ENCODE data around the gene PTPRO.

Gene PTPRO

GRCh38 chr12:15393037-15393436 lies 70.7 kb downstream of the PTPRO start:
- no peaks in the 10 kb centered on the region for H3K36me3 ChIP-seq (ENCODE audit: control insufficient read depth, insufficient read depth, low read length)
- WGBS, 2 experiments: 90 to 100% methylated on average over 1 of the region's 1 CpG
- no peak overlapping the region for H3K27ac ChIP-seq (ENCODE audit: insufficient read depth, low read depth, low read length, poor library complexity, severe bottlenecking)
- no peaks in the 10 kb centered on the region for H3K4me1 ChIP-seq (ENCODE audit: control insufficient read depth, insufficient read depth, low read length)
- H3K4me3 ChIP-seq (ENCODE audit: insufficient read depth, low read depth, low read length): no peak overlapping the region
- no peaks in the 10 kb centered on the region for H3K9me3 ChIP-seq (ENCODE audit: control insufficient read depth, low read length)
- no peaks in the 10 kb centered on the region for H3K27me3 ChIP-seq (ENCODE audit: control insufficient read depth, insufficient read depth, low read length, poor library complexity, severe bottlenecking)

- H3K36me3 ChIP-seq (ENCODE audit: control insufficient read depth, insufficient read depth, low read length): no peaks in the 10 kb centered on the region
- H3K27ac ChIP-seq (ENCODE audit: insufficient read depth, low read depth, low read length, poor library complexity, severe bottlenecking): no peak overlapping the region
- no peaks in the 10 kb centered on the region for H3K4me1 ChIP-seq (ENCODE audit: control insufficient read depth, insufficient read depth, low read length)
- no peaks in the 10 kb centered on the region for H3K27me3 ChIP-seq (ENCODE audit: control insufficient read depth, insufficient read depth, low read length, poor library complexity, severe bottlenecking)
- H3K4me3 ChIP-seq (ENCODE audit: insufficient read depth, low read depth, low read length): no peak overlapping the region
- no peaks in the 10 kb centered on the region for H3K9me3 ChIP-seq (ENCODE audit: control insufficient read depth, low read length)
These were observed 71.7 kb downstream of the PTPRO start for GRCh38 chr12:15393995-15394394.

- Histone ChIP-seq H3K9me3 (ENCODE audit: control insufficient read depth, low read length) (no peaks in the 10 kb centered on the region), H3K27ac (ENCODE audit: insufficient read depth, low read depth, low read length, poor library complexity, severe bottlenecking) (no peak overlapping the region), H3K4me3 (ENCODE audit: insufficient read depth, low read depth, low read length) (no peak overlapping the region), H3K36me3 (ENCODE audit: control insufficient read depth, insufficient read depth, low read length) (no peaks in the 10 kb centered on the region), H3K4me1 (ENCODE audit: control insufficient read depth, insufficient read depth, low read length) (no peaks in the 10 kb centered on the region), H3K27me3 (ENCODE audit: control insufficient read depth, insufficient read depth, low read length, poor library complexity, severe bottlenecking) (no peaks in the 10 kb centered on the region)
- 0% methylated on average over 1 of the region's 1 CpG; no CpG with 5 or more reads in 1 of the 2 experiments for WGBS, 2 experiments
These were observed 82.2 kb downstream of the PTPRO start for GRCh38 chr12:15404485-15404884.

- no peaks in the 10 kb centered on the region for H3K4me1 ChIP-seq (ENCODE audit: control insufficient read depth, insufficient read depth, low read length)
- no peak overlapping the region for H3K4me3 ChIP-seq (ENCODE audit: insufficient read depth, low read depth, low read length)
- H3K36me3 ChIP-seq (ENCODE audit: control insufficient read depth, insufficient read depth, low read length): no peaks in the 10 kb centered on the region
- no peaks in the 10 kb centered on the region for H3K9me3 ChIP-seq (ENCODE audit: control insufficient read depth, low read length)
- H3K27me3 ChIP-seq (ENCODE audit: control insufficient read depth, insufficient read depth, low read length, poor library complexity, severe bottlenecking): no peaks in the 10 kb centered on the region
- no peak overlapping the region for H3K27ac ChIP-seq (ENCODE audit: insufficient read depth, low read depth, low read length, poor library complexity, severe bottlenecking)
- WGBS, 2 experiments: 100% methylated on average over 1 of the region's 2 CpGs
These were observed 83.3 kb downstream of the PTPRO start for GRCh38 chr12:15405606-15406005.

GRCh38 chr12:15407025-15407424 lies 84.7 kb downstream of the PTPRO start:
- no peak overlapping the region for H3K4me3 ChIP-seq (ENCODE audit: insufficient read depth, low read depth, low read length)
- 93 to 95% methylated on average over 2 of the region's 2 CpGs for WGBS, 2 experiments
- no peak overlapping the region for H3K27ac ChIP-seq (ENCODE audit: insufficient read depth, low read depth, low read length, poor library complexity, severe bottlenecking)
- H3K36me3 ChIP-seq (ENCODE audit: control insufficient read depth, insufficient read depth, low read length): no peaks in the 10 kb centered on the region
- no peaks in the 10 kb centered on the region for H3K4me1 ChIP-seq (ENCODE audit: control insufficient read depth, insufficient read depth, low read length)
- no peaks in the 10 kb centered on the region for H3K27me3 ChIP-seq (ENCODE audit: control insufficient read depth, insufficient read depth, low read length, poor library complexity, severe bottlenecking)
- no peaks in the 10 kb centered on the region for H3K9me3 ChIP-seq (ENCODE audit: control insufficient read depth, low read length)

GRCh38 chr12:15411842-15412241 lies 89.5 kb downstream of the PTPRO start:
- Histone ChIP-seq H3K4me1 (ENCODE audit: control insufficient read depth, insufficient read depth, low read length) (no peaks in the 10 kb centered on the region), H3K36me3 (ENCODE audit: control insufficient read depth, insufficient read depth, low read length) (no peaks in the 10 kb centered on the region), H3K9me3 (ENCODE audit: control insufficient read depth, low read length) (no peaks in the 10 kb centered on the region), H3K27ac (ENCODE audit: insufficient read depth, low read depth, low read length, poor library complexity, severe bottlenecking) (no peak overlapping the region), H3K4me3 (ENCODE audit: insufficient read depth, low read depth, low read length) (no peak overlapping the region), H3K27me3 (ENCODE audit: control insufficient read depth, insufficient read depth, low read length, poor library complexity, severe bottlenecking) (no peaks in the 10 kb centered on the region)
- WGBS, 2 experiments: 87 to 90% methylated on average over 3 of the region's 3 CpGs

- H3K9me3 ChIP-seq (ENCODE audit: control insufficient read depth, low read length): no peaks in the 10 kb centered on the region
- WGBS, 2 experiments: 88 to 95% methylated on average over 3 of the region's 3 CpGs
- H3K27ac ChIP-seq (ENCODE audit: insufficient read depth, low read depth, low read length, poor library complexity, severe bottlenecking): no peak overlapping the region
- peaks cover 3% of the 10 kb centered on the region for H3K4me1 ChIP-seq (ENCODE audit: control insufficient read depth, insufficient read depth, low read length)
- H3K4me3 ChIP-seq (ENCODE audit: insufficient read depth, low read depth, low read length): no peak overlapping the region
- no peaks in the 10 kb centered on the region for H3K36me3 ChIP-seq (ENCODE audit: control insufficient read depth, insufficient read depth, low read length)
- H3K27me3 ChIP-seq (ENCODE audit: control insufficient read depth, insufficient read depth, low read length, poor library complexity, severe bottlenecking): no peaks in the 10 kb centered on the region
These were observed 95.4 kb downstream of the PTPRO start for GRCh38 chr12:15417691-15418090.

- H3K27me3 ChIP-seq (ENCODE audit: control insufficient read depth, insufficient read depth, low read length, poor library complexity, severe bottlenecking): no peaks in the 10 kb centered on the region
- WGBS, 2 experiments: 69 to 71% methylated on average over 2 of the region's 2 CpGs
- no peak overlapping the region for H3K4me3 ChIP-seq (ENCODE audit: insufficient read depth, low read depth, low read length)
- no peak overlapping the region for H3K27ac ChIP-seq (ENCODE audit: insufficient read depth, low read depth, low read length, poor library complexity, severe bottlenecking)
- no peaks in the 10 kb centered on the region for H3K4me1 ChIP-seq (ENCODE audit: control insufficient read depth, insufficient read depth, low read length)
- H3K36me3 ChIP-seq (ENCODE audit: control insufficient read depth, insufficient read depth, low read length): no peaks in the 10 kb centered on the region
- H3K9me3 ChIP-seq (ENCODE audit: control insufficient read depth, low read length): no peaks in the 10 kb centered on the region
These were observed 101.3 kb downstream of the PTPRO start for GRCh38 chr12:15423629-15424028.

- Histone ChIP-seq H3K27ac (ENCODE audit: insufficient read depth, low read depth, low read length, poor library complexity, severe bottlenecking) (no peak overlapping the region), H3K36me3 (ENCODE audit: control insufficient read depth, insufficient read depth, low read length) (no peaks in the 10 kb centered on the region), H3K9me3 (ENCODE audit: control insufficient read depth, low read length) (no peaks in the 10 kb centered on the region), H3K27me3 (ENCODE audit: control insufficient read depth, insufficient read depth, low read length, poor library complexity, severe bottlenecking) (no peaks in the 10 kb centered on the region), H3K4me3 (ENCODE audit: insufficient read depth, low read depth, low read length) (no peak overlapping the region), H3K4me1 (ENCODE audit: control insufficient read depth, insufficient read depth, low read length) (no peaks in the 10 kb centered on the region)
- 96 to 98% methylated on average over 2 of the region's 2 CpGs for WGBS, 2 experiments
These were observed 105.6 kb downstream of the PTPRO start for GRCh38 chr12:15427913-15428312.

GRCh38 chr12:15428632-15429031 lies 106.3 kb downstream of the PTPRO start:
- H3K36me3 ChIP-seq (ENCODE audit: control insufficient read depth, insufficient read depth, low read length): no peaks in the 10 kb centered on the region
- no peaks in the 10 kb centered on the region for H3K4me1 ChIP-seq (ENCODE audit: control insufficient read depth, insufficient read depth, low read length)
- H3K4me3 ChIP-seq (ENCODE audit: insufficient read depth, low read depth, low read length): no peak overlapping the region
- H3K9me3 ChIP-seq (ENCODE audit: control insufficient read depth, low read length): no peaks in the 10 kb centered on the region
- 58 to 69% methylated on average over 2 of the region's 2 CpGs for WGBS, 2 experiments
- H3K27me3 ChIP-seq (ENCODE audit: control insufficient read depth, insufficient read depth, low read length, poor library complexity, severe bottlenecking): no peaks in the 10 kb centered on the region
- no peak overlapping the region for H3K27ac ChIP-seq (ENCODE audit: insufficient read depth, low read depth, low read length, poor library complexity, severe bottlenecking)

- no peaks in the 10 kb centered on the region for H3K9me3 ChIP-seq (ENCODE audit: control insufficient read depth, low read length)
- H3K27me3 ChIP-seq (ENCODE audit: control insufficient read depth, insufficient read depth, low read length, poor library complexity, severe bottlenecking): no peaks in the 10 kb centered on the region
- no peaks in the 10 kb centered on the region for H3K36me3 ChIP-seq (ENCODE audit: control insufficient read depth, insufficient read depth, low read length)
- no peaks in the 10 kb centered on the region for H3K4me1 ChIP-seq (ENCODE audit: control insufficient read depth, insufficient read depth, low read length)
- no peak overlapping the region for H3K4me3 ChIP-seq (ENCODE audit: insufficient read depth, low read depth, low read length)
- H3K27ac ChIP-seq (ENCODE audit: insufficient read depth, low read depth, low read length, poor library complexity, severe bottlenecking): no peak overlapping the region
- 97% methylated on average over 1 of the region's 1 CpG for WGBS, 2 experiments
These were observed 107.0 kb downstream of the PTPRO start for GRCh38 chr12:15429262-15429661.
